ENCODE results near the gene SRSF4. TPM values are rescaled to one million over a fixed set of nuclear protein-coding genes. Genes with fewer than 3 reads are reported as not detected.

The SRSF4 gene
- total RNA-seq, 1 donor from 2014 or later: 34.5 TPM

DNA sequence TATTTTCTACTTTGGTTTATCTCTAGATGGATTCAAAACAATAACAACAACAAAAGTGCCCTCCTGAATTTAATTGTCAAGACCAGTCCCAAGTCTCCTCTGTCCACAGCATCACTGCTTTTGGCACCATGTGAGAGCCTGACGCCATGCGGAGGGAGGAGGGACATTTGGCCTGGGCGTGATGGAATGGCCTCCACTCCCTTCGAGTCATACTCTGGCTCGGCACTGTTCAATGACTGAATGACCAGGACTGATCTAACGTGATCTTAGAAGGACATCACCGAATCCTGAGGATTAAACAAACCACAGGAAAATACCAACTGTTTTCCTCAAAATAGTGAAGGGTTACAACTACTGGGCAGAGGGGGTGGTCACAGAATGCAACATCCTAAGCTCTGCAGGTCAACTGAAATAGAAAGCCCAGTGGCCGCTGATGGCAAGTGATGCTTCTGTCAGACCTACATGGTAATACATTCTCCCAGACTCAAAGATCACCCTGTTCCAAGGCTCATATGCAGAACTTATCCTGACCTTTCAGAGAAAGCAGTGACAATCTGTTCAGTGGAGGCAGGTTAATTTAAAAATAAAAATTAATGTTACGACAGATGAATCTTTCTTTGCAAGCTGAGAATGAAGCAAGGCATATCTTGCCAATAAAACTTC lies 19.1 kb downstream of the SRSF4 start:
- peaks cover 25% of the 10 kb centered on the region for H3K36me3 ChIP-seq (ENCODE audit: control insufficient read depth, insufficient read depth, low read length)
- FAIRE-seq: no peak

GRCh38 chr1:29162025-29162424 lies 19.7 kb downstream of the SRSF4 start:
- TF ChIP-seq, protein P1, sequence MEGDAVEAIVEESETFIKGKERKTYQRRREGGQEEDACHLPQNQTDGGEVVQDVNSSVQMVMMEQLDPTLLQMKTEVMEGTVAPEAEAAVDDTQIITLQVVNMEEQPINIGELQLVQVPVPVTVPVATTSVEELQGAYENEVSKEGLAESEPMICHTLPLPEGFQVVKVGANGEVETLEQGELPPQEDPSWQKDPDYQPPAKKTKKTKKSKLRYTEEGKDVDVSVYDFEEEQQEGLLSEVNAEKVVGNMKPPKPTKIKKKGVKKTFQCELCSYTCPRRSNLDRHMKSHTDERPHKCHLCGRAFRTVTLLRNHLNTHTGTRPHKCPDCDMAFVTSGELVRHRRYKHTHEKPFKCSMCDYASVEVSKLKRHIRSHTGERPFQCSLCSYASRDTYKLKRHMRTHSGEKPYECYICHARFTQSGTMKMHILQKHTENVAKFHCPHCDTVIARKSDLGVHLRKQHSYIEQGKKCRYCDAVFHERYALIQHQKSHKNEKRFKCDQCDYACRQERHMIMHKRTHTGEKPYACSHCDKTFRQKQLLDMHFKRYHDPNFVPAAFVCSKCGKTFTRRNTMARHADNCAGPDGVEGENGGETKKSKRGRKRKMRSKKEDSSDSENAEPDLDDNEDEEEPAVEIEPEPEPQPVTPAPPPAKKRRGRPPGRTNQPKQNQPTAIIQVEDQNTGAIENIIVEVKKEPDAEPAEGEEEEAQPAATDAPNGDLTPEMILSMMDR (IDR thresholded peaks at IDR 0.05; ENCODE audit: insufficient read depth, low read length, severe bottlenecking): no peak
- FAIRE-seq (no peak), DNase-seq (ENCODE audit: low read depth) (no peak)
- H3K27me3 ChIP-seq (ENCODE audit: control insufficient read depth, insufficient read depth, low read length): no peaks in the 10 kb centered on the region
- no peak overlapping the region for H3K4me3 ChIP-seq (ENCODE audit: low read depth, low read length)
- H3K36me3 ChIP-seq (ENCODE audit: control insufficient read depth, insufficient read depth, low read length): peaks cover 25% of the 10 kb centered on the region

More for the DNA sequence above, 19.1 kb downstream of the SRSF4 start:
- TF ChIP-seq, protein P1 (IDR thresholded peaks at IDR 0.05; ENCODE audit: insufficient read depth, low read length, severe bottlenecking): no peak
- no peaks in the 10 kb centered on the region for H3K27me3 ChIP-seq (ENCODE audit: control insufficient read depth, insufficient read depth, low read length)
- no peak for DNase-seq (ENCODE audit: low read depth)
- no peak overlapping the region for H3K4me3 ChIP-seq (ENCODE audit: low read depth, low read length)

DNA sequence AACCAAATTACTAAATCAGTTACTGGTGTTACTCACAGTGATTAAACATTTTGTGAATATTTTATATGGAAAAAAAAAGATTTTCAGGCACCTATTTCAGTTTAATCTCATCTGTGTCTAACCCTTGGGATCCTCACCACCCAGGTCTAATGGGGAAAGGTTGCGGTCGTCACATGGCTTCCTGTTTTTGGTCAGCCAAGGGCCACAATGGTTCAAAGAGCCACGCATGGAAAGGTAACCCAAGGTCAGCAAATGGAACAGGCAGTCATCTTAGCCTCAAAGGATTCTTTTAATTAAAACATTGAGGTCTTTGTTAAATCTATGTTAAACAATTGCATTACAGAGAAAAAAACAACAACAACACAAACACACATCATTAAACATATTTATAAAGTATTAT lies 21.9 kb downstream of the SRSF4 start:
- Histone ChIP-seq H3K4me3 (ENCODE audit: low read depth, low read length) (no peak overlapping the region), H3K27me3 (ENCODE audit: control insufficient read depth, insufficient read depth, low read length) (no peaks in the 10 kb centered on the region), H3K36me3 (ENCODE audit: control insufficient read depth, insufficient read depth, low read length) (peaks cover 17% of the 10 kb centered on the region)
- TF ChIP-seq, protein P1 (IDR thresholded peaks at IDR 0.05; ENCODE audit: insufficient read depth, low read length, severe bottlenecking): no peak
- FAIRE-seq (no peak), DNase-seq (ENCODE audit: low read depth) (no peak)

- Histone ChIP-seq H3K4me3 (ENCODE audit: low read depth, low read length) (no peak overlapping the region), H3K27me3 (ENCODE audit: control insufficient read depth, insufficient read depth, low read length) (no peaks in the 10 kb centered on the region), H3K36me3 (ENCODE audit: control insufficient read depth, insufficient read depth, low read length) (peaks cover 24% of the 10 kb centered on the region)
- DNase-seq (ENCODE audit: low read depth): no peak
- TF ChIP-seq, protein P1 (IDR thresholded peaks at IDR 0.05; ENCODE audit: insufficient read depth, low read length, severe bottlenecking): no peak
- no peak for FAIRE-seq
Measured at GRCh38 chr1:29157269-29157601, 24.5 kb downstream of the SRSF4 start.

- DNase-seq (ENCODE audit: low read depth): no peak
- TF ChIP-seq, protein P1 (IDR thresholded peaks at IDR 0.05; ENCODE audit: insufficient read depth, low read length, severe bottlenecking): no peak
- H3K4me3 ChIP-seq (ENCODE audit: low read depth, low read length): no peak overlapping the region
- no peaks in the 10 kb centered on the region for H3K27me3 ChIP-seq (ENCODE audit: control insufficient read depth, insufficient read depth, low read length)
- no peak for FAIRE-seq
- peaks cover 26% of the 10 kb centered on the region for H3K36me3 ChIP-seq (ENCODE audit: control insufficient read depth, insufficient read depth, low read length)
Measured at GRCh38 chr1:29156543-29157268, 25.0 kb downstream of the SRSF4 start.

Measured in bronchial epithelial cell (primary cell).